ENCODE results near the gene NDUFV2. TPM values are rescaled to one million over a fixed set of nuclear protein-coding genes. Genes with fewer than 3 reads are reported as not detected.

Gene NDUFV2
- total RNA-seq, 1 experiment from 2014 or later, result 194 TPM

GRCh38 chr18:9140984-9141383, 38.5 kb downstream of the NDUFV2 start (continued):
- TF ChIP-seq REST (IDR thresholded peaks at IDR 0.05; ENCODE audit: low read depth) (no peak), JUND (IDR thresholded peaks at IDR 0.05) (no peak), ATF3 (IDR thresholded peaks at IDR 0.05) (no peak), FOSL1 (IDR thresholded peaks at IDR 0.05; ENCODE audit: low read depth) (no peak)

GRCh38 chr18:9146224-9146623, 43.7 kb downstream of the NDUFV2 start:
- CTCF ChIA-PET, result no interaction called here
- no peak overlapping the region for H2AFZ ChIP-seq (ENCODE audit: low read depth, low read length, poor library complexity, severe bottlenecking)
- no peak overlapping the region for H3K27ac ChIP-seq (ENCODE audit: low read depth, low read length)
- H3K4me2 ChIP-seq (ENCODE audit: low read length), result no peak overlapping the region
- no peak for DNase-seq (ENCODE audit: low read depth, low spot score)
- H3K4me3 ChIP-seq (replicated peaks in 1 of 2; ENCODE audit: low read depth in 1 of 2, low read length in 2 of 2), result no peak overlapping the region
- intact Hi-C loops (cut with micrococcal nuclease), result loop anchor here (5.0 to 10.0 kb wide), 3 partner anchors 161 to 494 kb away; no protein-coding TSS in a partner anchor
- no peaks in the 10 kb centered on the region for H3K27me3 ChIP-seq (ENCODE audit: insufficient read depth, low read length)
- no peaks in the 10 kb centered on the region for H3K9me3 ChIP-seq (ENCODE audit: control insufficient read depth in 1 of 2, insufficient read depth in 1 of 2, low read depth in 1 of 2, low read length in 2 of 2)
- H3K36me3 ChIP-seq (ENCODE audit: control insufficient read depth in 1 of 2, insufficient read depth in 2 of 2, low read length in 2 of 2), result no peaks in the 10 kb centered on the region
- no peak for ATAC-seq
- H3K9ac ChIP-seq (ENCODE audit: low read length), result no peak overlapping the region
- BruUV-seq (replicated peaks), result no TSS peak
- H3K4me1 ChIP-seq (ENCODE audit: control insufficient read depth in 1 of 2, insufficient read depth in 2 of 2, low read length in 2 of 2), result peaks cover 0 to 5% of the 10 kb centered on the region in 2 experiments; a peak in 2 of 4 replicates
- POLR2A ChIA-PET, result no interaction called here
- TF ChIP-seq CTCF (IDR thresholded peaks at IDR 0.05 in 2 of 3, conservative IDR thresholded peaks at IDR 0.05 in 1 of 3; ENCODE audit: borderline replicate concordance in 1 of 3, insufficient read depth in 1 of 3, low read depth in 2 of 3, low read length in 2 of 3) (no peak), ATF3 (IDR thresholded peaks at IDR 0.05) (no peak), ZNF274 (IDR thresholded peaks at IDR 0.05; ENCODE audit: low read depth, low read length) (no peak), CBX3 (IDR thresholded peaks at IDR 0.05; ENCODE audit: low read depth) (no peak), SP1 (IDR thresholded peaks at IDR 0.05; ENCODE audit: low read depth) (no peak), CEBPB (IDR thresholded peaks at IDR 0.05; ENCODE audit: low read depth) (no peak), SIN3A (IDR thresholded peaks at IDR 0.05; ENCODE audit: low read depth) (no peak), POLR2AphosphoS5 (IDR thresholded peaks at IDR 0.05; ENCODE audit: low read depth, low read length) (no peak), ELF1 (IDR thresholded peaks at IDR 0.05; ENCODE audit: borderline replicate concordance, low read depth) (no peak), REST (IDR thresholded peaks at IDR 0.05; ENCODE audit: low read depth) (no peak), JUND (IDR thresholded peaks at IDR 0.05) (no peak), MAX (IDR thresholded peaks at IDR 0.05) (no peak)
- H3K9me2 ChIP-seq (ENCODE audit: insufficient read depth), result no peaks in the 10 kb centered on the region
- H3K79me2 ChIP-seq (ENCODE audit: insufficient read depth, low read length), result peaks cover 68% of the 10 kb centered on the region
- RAD21 ChIA-PET (ENCODE audit: low non-redundant PET in 1 of 2, low total read pairs in 2 of 2, uncharacterized antibody in 2 of 2, unreplicated experiment in 2 of 2), result no interaction called here
- H4K20me1 ChIP-seq (ENCODE audit: insufficient read depth), result no peaks in the 10 kb centered on the region
